ENCODE results near the gene ZNHIT1.

DNA sequence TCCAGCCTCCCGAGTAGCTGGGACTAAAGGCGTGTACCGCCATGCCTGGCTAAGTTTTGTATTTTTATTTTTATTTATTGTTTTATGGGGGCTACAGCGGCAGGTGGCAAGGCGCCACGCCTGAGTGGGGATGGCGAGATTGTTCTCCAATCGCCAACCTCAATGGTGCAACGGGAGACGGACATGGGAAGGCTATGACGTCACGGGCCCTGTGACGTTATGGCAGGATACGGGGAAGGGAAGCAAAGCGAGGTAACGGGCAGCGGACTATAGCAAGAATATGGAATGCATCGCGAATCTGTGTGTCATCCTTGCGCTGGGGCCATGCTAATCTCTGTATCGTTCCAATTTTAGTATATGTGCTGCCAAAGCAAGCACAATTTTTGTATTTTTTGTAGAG, 51.7 kb downstream of the ZNHIT1 start:
- no peak for TF ChIP-seq CTCF (IDR thresholded peaks at IDR 0.05)
- TF ChIP-seq EZH2 (IDR thresholded peaks at IDR 0.05), result no peak
- no peak for TF ChIP-seq EZH2phosphoT487 (IDR thresholded peaks at IDR 0.05)
